Retinal pigment epithelial cell (primary cell): ENCODE data around the gene KRT86.
"Not testable (repeated sequence)": the region's sequence is repeated elsewhere in the genome, so short reads cannot be mapped to it uniquely, and the experiment has no call there.

Experiments used
- DNase-seq: peaks from one replicate; pipeline ENCODE4 v3.0.0-alpha.2; 2010; ENCODE audit warnings: low read depth
- H3K4me3 ChIP-seq: 2 replicates; pipeline ENCODE4 v1.5.1; 2011; ENCODE audit warnings: mild to moderate bottlenecking, low read length, control low read depth, moderate library complexity
- TF ChIP-seq, protein P1 (sequence below): conservative IDR thresholded peaks from 2 replicates; pipeline ENCODE4 v1.5.1; 2011; ENCODE audit warnings: low read depth, low read length, control low read depth, inconsistent platforms

The KRT86 gene

DNA sequence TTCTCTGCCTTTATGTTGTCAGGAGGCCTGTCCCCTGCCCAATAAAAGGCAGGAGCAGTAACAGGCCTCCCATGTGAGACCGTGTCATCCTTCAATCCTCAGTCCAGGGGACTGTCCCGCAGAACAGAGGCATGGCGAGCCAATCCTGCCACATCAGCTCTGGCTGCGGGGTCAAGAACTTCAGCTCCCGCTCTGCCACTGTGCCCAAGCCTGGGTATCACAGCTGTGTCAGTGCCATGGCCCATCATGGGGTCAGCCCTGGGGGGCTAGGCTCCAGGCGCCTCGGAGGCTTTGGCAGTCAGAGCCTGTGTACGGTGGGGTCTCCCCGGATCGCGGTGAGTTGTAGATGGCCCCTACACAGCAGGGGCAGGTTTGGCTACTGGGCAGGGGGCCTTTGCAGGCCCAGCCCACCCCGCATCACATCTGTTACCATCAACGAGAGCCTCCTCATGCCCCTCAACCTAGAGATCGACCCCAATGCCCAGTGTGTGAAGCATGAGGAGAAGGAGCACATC is 66.7 kb downstream of the KRT86 start:
- TF ChIP-seq, protein P1, sequence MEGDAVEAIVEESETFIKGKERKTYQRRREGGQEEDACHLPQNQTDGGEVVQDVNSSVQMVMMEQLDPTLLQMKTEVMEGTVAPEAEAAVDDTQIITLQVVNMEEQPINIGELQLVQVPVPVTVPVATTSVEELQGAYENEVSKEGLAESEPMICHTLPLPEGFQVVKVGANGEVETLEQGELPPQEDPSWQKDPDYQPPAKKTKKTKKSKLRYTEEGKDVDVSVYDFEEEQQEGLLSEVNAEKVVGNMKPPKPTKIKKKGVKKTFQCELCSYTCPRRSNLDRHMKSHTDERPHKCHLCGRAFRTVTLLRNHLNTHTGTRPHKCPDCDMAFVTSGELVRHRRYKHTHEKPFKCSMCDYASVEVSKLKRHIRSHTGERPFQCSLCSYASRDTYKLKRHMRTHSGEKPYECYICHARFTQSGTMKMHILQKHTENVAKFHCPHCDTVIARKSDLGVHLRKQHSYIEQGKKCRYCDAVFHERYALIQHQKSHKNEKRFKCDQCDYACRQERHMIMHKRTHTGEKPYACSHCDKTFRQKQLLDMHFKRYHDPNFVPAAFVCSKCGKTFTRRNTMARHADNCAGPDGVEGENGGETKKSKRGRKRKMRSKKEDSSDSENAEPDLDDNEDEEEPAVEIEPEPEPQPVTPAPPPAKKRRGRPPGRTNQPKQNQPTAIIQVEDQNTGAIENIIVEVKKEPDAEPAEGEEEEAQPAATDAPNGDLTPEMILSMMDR = no peak
- DNase-seq = no peak
- no peak overlapping the region for H3K4me3 ChIP-seq

- no peak overlapping the region for H3K4me3 ChIP-seq
- TF ChIP-seq, protein P1 = no peak
- DNase-seq = no peak
Observed at GRCh38 chr12:52342781-52343490, 68.5 kb downstream of the KRT86 start.

- DNase-seq = no peak
- TF ChIP-seq, protein P1 = no peak
Observed at GRCh38 chr12:52343550-52343949, 69.1 kb downstream of the KRT86 start.

DNA sequence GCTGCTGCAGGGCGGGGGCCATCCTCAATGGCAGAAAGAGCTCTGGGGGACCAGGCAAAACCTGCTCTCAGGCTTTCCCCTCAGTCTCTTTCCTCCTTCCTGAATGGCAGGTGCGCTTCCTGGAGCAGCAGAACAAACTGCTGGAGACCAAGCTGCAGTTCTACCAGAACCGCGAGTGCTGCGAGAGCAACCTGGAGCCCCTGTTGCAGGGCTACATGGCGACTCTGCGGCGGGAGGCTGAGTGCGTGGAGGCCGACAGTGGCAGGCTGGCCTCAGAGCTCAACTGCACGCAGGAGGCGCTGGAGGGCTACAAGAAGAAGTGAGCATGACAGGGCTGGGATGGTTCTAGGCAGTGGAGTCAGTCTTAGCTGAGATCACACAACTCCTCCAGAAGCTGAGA is 69.7 kb downstream of the KRT86 start:
- H3K4me3 ChIP-seq = no peak overlapping the region
- TF ChIP-seq, protein P1 = no peak
- no peak for DNase-seq

More at GRCh38 chr12:52343550-52343949, 69.1 kb downstream of the KRT86 start:
- no peak overlapping the region for H3K4me3 ChIP-seq

DNA sequence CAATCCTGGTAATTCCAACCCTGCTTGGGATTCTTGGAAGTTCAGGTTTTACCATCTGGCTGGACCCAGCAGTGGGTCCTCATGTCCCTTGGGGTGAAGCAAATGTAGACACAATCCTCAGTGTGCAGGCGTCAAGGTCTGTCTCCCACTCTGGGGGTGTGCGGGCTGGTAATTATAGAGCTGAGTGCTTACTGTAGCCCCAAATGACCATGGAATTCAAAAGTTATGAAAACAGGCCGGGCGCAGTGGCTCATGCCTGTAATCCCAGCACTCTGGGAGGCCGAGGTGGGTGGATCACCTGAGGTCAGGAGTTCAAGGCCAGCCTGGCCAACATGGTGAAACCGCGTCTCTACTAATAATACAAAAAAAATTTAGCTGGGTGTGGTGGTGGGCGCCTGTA is 70.6 kb downstream of the KRT86 start:
- not testable (repeated sequence) for H3K4me3 ChIP-seq, DNase-seq

- DNase-seq = no peak
- TF ChIP-seq, protein P1 = no peak
- no peak overlapping the region for H3K4me3 ChIP-seq
Observed at GRCh38 chr12:52346593-52346992, 72.1 kb downstream of the KRT86 start.

DNA sequence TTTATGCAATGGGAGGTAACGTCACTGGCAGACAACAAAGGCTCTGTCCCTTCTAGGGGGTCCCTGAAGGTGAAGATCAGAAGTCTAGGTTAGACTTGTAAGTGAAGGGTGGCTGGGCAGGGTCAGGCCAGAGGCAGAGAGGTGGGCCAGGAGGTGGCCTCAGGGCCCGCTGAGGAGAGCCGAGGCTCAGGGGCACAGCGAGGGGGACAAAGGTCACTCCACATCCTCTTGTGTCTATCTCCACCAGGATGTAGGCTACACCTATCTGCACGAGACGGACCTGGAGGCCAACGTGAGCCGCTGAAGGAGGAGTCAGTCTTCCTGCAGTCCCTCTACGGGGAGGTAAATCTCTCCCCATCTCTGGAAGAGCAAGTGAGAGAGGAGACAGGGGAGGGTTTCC is 72.6 kb downstream of the KRT86 start:
- TF ChIP-seq, protein P1 = no peak
- H3K4me3 ChIP-seq = no peak overlapping the region
- no peak for DNase-seq
